ACC112 (cell line): ENCODE results near the gene CCL3.

ENCODE experiments used
- H2AFZ ChIP-seq: fragments of 200-600 bp; sonication (generic); one replicate; pipeline ENCODE4 v1.6.0; 2017; ENCODE audit warnings: antibody characterized with exemption, low read length; ENCODE audit not compliant: unreplicated experiment
- H3K27ac ChIP-seq: fragments of 200-600 bp; sonication (generic); 2 replicates; pipeline ENCODE4 v1.5.1; 2014; ENCODE audit warnings: low read depth, mild to moderate bottlenecking, antibody characterized with exemption, low read length, moderate library complexity
- H3K27me3 ChIP-seq: fragments of 200-600 bp; sonication (generic); 2 replicates; pipeline ENCODE4 v1.6.1; 2014; ENCODE audit warnings: mild to moderate bottlenecking, antibody characterized with exemption, low read length, moderate library complexity, mixed read lengths; ENCODE audit not compliant: insufficient read depth
- H3K36me3 ChIP-seq: fragments of 200-600 bp; sonication (generic); 2 replicates; pipeline ENCODE4 v1.6.1; 2016; ENCODE audit warnings: mild to moderate bottlenecking, antibody characterized with exemption, low read length, moderate library complexity, mixed read lengths; ENCODE audit not compliant: insufficient read depth
- H3K4me1 ChIP-seq: fragments of 200-600 bp; sonication (generic); one replicate; pipeline ENCODE4 v1.6.1; 2016; ENCODE audit warnings: low read length, mixed read lengths; ENCODE audit not compliant: insufficient read depth, unreplicated experiment, control insufficient read depth
- H3K4me3 ChIP-seq: fragments of 200-600 bp; sonication (generic); 2 replicates; pipeline ENCODE4 v1.5.1; 2014; ENCODE audit warnings: mild to moderate bottlenecking, low read depth, low read length
- H3K79me2 ChIP-seq: fragments of 200-600 bp; sonication (generic); one replicate; pipeline ENCODE4 v1.6.0; 2016; ENCODE audit warnings: low read length; ENCODE audit not compliant: control insufficient read depth, unreplicated experiment, insufficient read depth

The CCL3 gene

DNA sequence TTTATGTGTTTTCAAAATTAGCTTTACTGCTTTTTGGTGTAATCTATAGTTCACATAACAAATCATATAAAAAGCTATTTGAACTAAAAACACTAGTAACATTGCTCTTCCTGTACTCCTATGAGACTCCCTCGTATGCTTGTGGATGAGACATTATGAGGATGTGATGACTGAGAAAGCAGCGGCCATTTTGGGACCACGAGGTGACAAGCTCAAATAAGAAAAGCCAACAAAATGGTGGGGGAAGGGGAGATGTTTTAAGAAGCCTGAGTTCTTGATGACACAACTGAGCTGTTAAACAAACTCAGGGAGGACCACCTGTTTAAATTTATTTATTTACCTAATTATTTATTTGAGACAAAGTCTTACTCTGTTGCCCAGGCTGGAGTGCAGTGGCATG lies 21.4 kb downstream of the CCL3 start:
- no peaks in the 10 kb centered on the region for H3K79me2 ChIP-seq
- H3K27me3 ChIP-seq = peaks cover 70% of the 10 kb centered on the region
- no peak overlapping the region for H2AFZ ChIP-seq
- no peak overlapping the region for H3K4me3 ChIP-seq
- H3K4me1 ChIP-seq = no peaks in the 10 kb centered on the region
- H3K36me3 ChIP-seq = no peaks in the 10 kb centered on the region
- H3K27ac ChIP-seq = no peak overlapping the region

GRCh38 chr17:36066365-36066985 lies 23.5 kb downstream of the CCL3 start:
- Histone ChIP-seq H3K4me1 (no peaks in the 10 kb centered on the region), H2AFZ (no peak overlapping the region), H3K27ac (no peak overlapping the region), H3K4me3 (no peak overlapping the region), H3K79me2 (no peaks in the 10 kb centered on the region), H3K36me3 (no peaks in the 10 kb centered on the region), H3K27me3 (peaks cover 78% of the 10 kb centered on the region)

GRCh38 chr17:36063786-36064541 lies 26.0 kb downstream of the CCL3 start, which contains the start of gene CCL18:
TSS of gene CCL18 (plus strand) at chr17:36064272. CDS start at chr17:36064343, 71 bp downstream.
- no peaks in the 10 kb centered on the region for H3K4me1 ChIP-seq
- H3K79me2 ChIP-seq = no peaks in the 10 kb centered on the region
- H2AFZ ChIP-seq = no peak within 1 kb of the TSS
- H3K36me3 ChIP-seq = no peaks in the 10 kb centered on the region
- H3K27ac ChIP-seq = no peak within 1 kb of the TSS
- peaks cover 85% of the 10 kb centered on the region for H3K27me3 ChIP-seq
- no peak within 1 kb of the TSS for H3K4me3 ChIP-seq

GRCh38 chr17:36060816-36061215 lies 29.1 kb downstream of the CCL3 start:
- no peak overlapping the region for H3K4me3 ChIP-seq
- H3K4me1 ChIP-seq = no peaks in the 10 kb centered on the region
- no peaks in the 10 kb centered on the region for H3K36me3 ChIP-seq
- no peak overlapping the region for H3K27ac ChIP-seq
- H3K27me3 ChIP-seq = peaks cover 67% of the 10 kb centered on the region
- no peaks in the 10 kb centered on the region for H3K79me2 ChIP-seq
- H2AFZ ChIP-seq = no peak overlapping the region

DNA sequence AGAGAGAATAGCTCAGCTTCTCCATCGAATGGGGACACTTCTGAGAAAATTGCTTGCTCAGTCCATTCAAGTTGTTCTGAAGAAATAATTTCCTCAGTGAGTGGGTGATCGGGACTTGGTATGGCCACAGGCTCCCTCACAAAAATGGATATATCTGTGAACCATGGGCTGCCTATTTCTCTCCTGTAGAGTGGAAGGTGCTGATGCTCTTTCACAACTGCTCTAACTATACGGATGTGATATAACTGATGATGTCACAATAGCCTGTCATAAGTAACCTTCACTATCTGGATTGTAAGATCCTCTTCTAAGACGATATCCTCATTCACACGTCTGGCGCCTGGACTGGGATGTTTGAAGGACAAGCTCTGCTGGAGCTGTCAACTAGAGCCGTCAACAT lies 30.5 kb downstream of the CCL3 start:
- H3K27ac ChIP-seq = no peak overlapping the region
- H3K4me3 ChIP-seq = no peak overlapping the region
- peaks cover 59% of the 10 kb centered on the region for H3K27me3 ChIP-seq
- no peaks in the 10 kb centered on the region for H3K4me1 ChIP-seq
- H2AFZ ChIP-seq = no peak overlapping the region
- no peaks in the 10 kb centered on the region for H3K79me2 ChIP-seq
- no peaks in the 10 kb centered on the region for H3K36me3 ChIP-seq

DNA sequence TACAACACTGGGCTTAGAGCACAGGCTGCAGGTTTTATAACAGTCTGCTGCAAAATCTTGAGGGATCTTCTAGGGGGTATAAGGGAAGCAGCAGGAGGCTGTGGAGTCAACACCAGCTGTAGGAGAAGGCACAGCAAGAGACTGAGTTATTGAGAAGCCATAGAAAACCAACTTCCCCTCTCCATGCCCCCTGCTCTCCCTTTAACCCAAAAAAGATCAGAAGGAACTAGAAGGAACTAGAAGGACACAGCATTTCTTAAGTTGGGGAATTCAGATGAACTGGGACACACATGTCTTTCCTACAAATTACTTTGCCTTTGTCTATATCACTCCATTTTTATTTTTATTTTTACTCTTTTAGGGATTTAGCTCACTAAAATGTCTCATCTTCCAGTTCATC lies 32.0 kb downstream of the CCL3 start:
- H2AFZ ChIP-seq = no peak overlapping the region
- no peaks in the 10 kb centered on the region for H3K4me1 ChIP-seq
- H3K36me3 ChIP-seq = no peaks in the 10 kb centered on the region
- no peak overlapping the region for H3K27ac ChIP-seq
- peaks cover 60% of the 10 kb centered on the region for H3K27me3 ChIP-seq
- H3K79me2 ChIP-seq = no peaks in the 10 kb centered on the region
- no peak overlapping the region for H3K4me3 ChIP-seq

DNA sequence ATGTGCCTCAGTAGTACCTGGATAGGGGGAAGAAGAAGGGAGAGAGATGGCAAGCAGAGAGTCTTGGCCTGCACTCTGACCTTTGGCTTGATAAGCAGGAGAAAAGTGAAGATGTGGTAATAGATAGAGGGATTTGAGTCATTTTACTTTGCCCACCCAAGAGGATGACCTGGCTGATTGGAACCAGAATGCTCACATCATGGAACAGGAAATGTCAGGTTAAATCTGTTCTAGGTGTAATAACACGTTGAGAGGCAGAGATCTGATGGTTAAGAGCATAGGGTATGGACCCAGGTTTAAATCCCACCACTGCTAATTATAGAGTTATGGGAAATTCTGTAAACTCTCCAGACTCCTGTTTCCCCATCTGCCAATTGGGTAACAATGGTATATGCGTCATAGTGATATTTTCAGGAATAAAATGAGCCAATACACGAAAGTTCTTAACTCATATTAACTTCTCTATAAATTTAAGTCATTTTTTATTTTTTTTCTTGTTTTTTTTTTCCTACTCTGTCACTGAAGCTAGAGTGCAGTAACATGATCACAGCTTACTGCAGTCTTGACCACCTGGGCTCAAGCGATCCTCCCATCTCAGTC lies 33.9 kb downstream of the CCL3 start:
- Histone ChIP-seq H3K36me3 (no peaks in the 10 kb centered on the region), H3K4me1 (no peaks in the 10 kb centered on the region), H3K4me3 (no peak overlapping the region), H3K27me3 (peaks cover 59% of the 10 kb centered on the region), H3K27ac (no peak overlapping the region), H3K79me2 (no peaks in the 10 kb centered on the region), H2AFZ (no peak overlapping the region)

DNA sequence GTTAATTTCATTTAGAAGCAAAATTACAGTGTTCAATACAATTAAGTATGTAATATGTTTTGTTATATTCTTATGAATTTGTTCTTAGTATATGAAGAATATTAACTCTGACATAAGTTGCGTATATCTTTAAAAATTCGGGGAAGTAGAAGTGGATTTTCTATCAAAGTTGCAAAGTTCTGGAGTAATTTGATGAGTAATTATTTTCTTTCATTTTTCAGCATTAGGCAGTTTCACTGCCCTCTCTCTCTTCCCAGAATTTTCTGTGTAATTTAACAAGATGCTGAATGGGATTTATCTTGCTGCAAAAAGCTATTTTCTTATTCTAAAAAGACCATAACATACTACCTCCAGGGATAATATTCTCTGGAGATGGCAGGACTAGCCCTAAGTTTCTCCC lies 34.8 kb downstream of the CCL3 start:
- Histone ChIP-seq H3K27me3 (peaks cover 54% of the 10 kb centered on the region), H3K4me1 (no peaks in the 10 kb centered on the region), H3K79me2 (no peaks in the 10 kb centered on the region), H3K36me3 (no peaks in the 10 kb centered on the region), H2AFZ (no peak overlapping the region), H3K4me3 (no peak overlapping the region), H3K27ac (no peak overlapping the region)

DNA sequence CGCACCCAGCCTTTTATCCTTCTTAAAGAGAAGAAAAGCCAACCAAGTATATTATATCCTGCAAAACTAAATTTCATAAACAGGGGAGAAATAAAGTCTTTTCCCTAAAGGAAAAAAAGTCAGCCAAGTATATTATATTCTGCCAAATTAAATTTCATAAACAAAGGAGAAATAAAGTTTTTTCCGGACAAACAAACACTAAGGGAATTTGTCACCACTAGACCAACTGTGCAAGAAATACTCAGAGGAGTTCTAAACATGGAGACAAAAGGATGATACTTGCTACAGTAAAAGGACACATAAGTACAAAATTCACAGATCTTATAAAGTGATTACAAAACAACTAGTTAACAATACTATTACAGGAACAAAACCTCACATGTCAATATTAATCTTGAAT lies 40.3 kb downstream of the CCL3 start:
- H2AFZ ChIP-seq = no peak overlapping the region
- H3K27ac ChIP-seq = no peak overlapping the region
- H3K4me3 ChIP-seq = no peak overlapping the region
- H3K4me1 ChIP-seq = no peaks in the 10 kb centered on the region
- no peaks in the 10 kb centered on the region for H3K36me3 ChIP-seq
- peaks cover 64% of the 10 kb centered on the region for H3K27me3 ChIP-seq
- no peaks in the 10 kb centered on the region for H3K79me2 ChIP-seq

GRCh38 chr17:36048066-36048465 lies 41.9 kb downstream of the CCL3 start:
- no peak overlapping the region for H3K4me3 ChIP-seq
- no peak overlapping the region for H2AFZ ChIP-seq
- H3K4me1 ChIP-seq = no peaks in the 10 kb centered on the region
- no peak overlapping the region for H3K27ac ChIP-seq
- H3K36me3 ChIP-seq = no peaks in the 10 kb centered on the region
- no peaks in the 10 kb centered on the region for H3K79me2 ChIP-seq
- peaks cover 62% of the 10 kb centered on the region for H3K27me3 ChIP-seq
